AG09309 (cell line): ENCODE measurements around the gene KLRC2.

Experiments
- DNase-seq: peaks from one replicate; pipeline ENCODE4 v3.0.0-alpha.2; 2010; ENCODE audit warnings: low read depth
- H3K4me3 ChIP-seq: 2 replicates; pipeline ENCODE4 v1.5.1; 2011; ENCODE audit warnings: mild to moderate bottlenecking, low read depth, low read length, moderate library complexity; ENCODE audit not compliant: control insufficient read depth
- CTCF ChIP-seq: IDR thresholded peaks from 2 replicates; pipeline ENCODE4 v1.5.1; 2011; ENCODE audit warnings: mild to moderate bottlenecking, low read depth, low read length, inconsistent platforms; ENCODE audit not compliant: insufficient read depth, control insufficient read depth; ENCODE audit errors: missing control alignments

Gene KLRC2

GRCh38 chr12:10409392-10409791 lies 26.4 kb downstream of the KLRC2 start, which contains the start of gene KLRC4:
KLRC4 (minus strand) TSS chr12:10409757; CDS start chr12:10409575, 182 bp downstream.
- no peak for DNase-seq
- no peak for TF ChIP-seq CTCF

GRCh38 chr12:10408842-10409241 lies 27.0 kb downstream of the KLRC2 start:
- H3K4me3 ChIP-seq: no peak overlapping the region
- no peak for DNase-seq
- no peak for TF ChIP-seq CTCF

More at GRCh38 chr12:10409392-10409791, 26.4 kb downstream of the KLRC2 start, which contains the start of gene KLRC4:
- H3K4me3 ChIP-seq: no peak within 1 kb of the TSS

- no peak overlapping the region for H3K4me3 ChIP-seq
- no peak for DNase-seq
- no peak for TF ChIP-seq CTCF
Observed at GRCh38 chr12:10406725-10407124, 29.1 kb downstream of the KLRC2 start.

GRCh38 chr12:10405294-10405693 lies 30.5 kb downstream of the KLRC2 start:
- no peak for DNase-seq
- TF ChIP-seq CTCF: no peak
- H3K4me3 ChIP-seq: no peak overlapping the region

GRCh38 chr12:10404798-10405197 lies 31.0 kb downstream of the KLRC2 start:
- no peak for TF ChIP-seq CTCF
- no peak for DNase-seq
- H3K4me3 ChIP-seq: no peak overlapping the region

GRCh38 chr12:10400829-10401228 lies 35.0 kb downstream of the KLRC2 start:
- DNase-seq: no peak
- no peak overlapping the region for H3K4me3 ChIP-seq
- TF ChIP-seq CTCF: no peak

GRCh38 chr12:10398168-10398567 lies 37.6 kb downstream of the KLRC2 start:
- no peak for DNase-seq
- TF ChIP-seq CTCF: no peak
- no peak overlapping the region for H3K4me3 ChIP-seq
